ENCODE results near the gene POLR1C. TPM values are rescaled to one million over a fixed set of nuclear protein-coding genes. Genes with fewer than 3 reads are reported as not detected.

The POLR1C gene
- total RNA-seq, 1 experiment from 2014 or later = 84.6 TPM

DNA sequence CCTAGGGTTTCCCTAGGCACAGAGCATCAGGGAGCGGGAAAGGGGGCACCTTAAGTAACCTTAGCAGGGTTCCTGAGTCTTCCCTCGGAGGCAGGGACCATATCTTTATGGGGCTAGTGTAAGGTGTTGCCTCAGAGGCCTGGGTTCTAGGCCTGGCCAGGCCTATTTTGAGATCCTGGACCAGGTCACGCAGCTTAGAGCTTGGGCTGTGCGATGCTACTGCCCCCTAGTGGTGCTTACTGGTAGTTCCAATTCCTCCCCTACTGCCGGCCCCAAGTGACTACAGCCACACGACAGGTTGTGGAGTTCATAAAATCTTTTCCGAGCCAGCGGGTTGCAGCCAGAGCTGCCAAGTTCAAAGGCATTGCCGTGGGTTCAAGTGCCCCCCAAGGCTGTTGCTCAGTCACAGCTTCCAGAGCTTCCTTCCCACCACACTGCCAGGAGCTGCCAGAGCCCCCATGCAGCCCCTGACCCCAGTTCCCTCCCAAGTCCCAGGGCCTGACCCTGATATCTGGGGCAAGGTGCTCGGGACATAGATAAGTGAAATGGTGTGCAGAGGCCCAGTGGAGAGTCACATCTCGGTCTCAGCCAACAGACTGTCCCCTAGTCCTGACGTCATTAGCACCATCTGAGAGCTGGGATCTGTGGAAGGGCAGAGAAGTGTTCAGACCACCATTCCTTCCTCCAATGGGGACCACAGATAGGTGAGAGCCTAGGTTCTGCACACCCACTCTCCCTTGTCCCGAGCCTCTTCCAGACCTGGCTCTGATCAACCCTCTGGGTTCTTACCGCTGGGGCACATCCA lies 10.0 kb upstream of the POLR1C start (continued):
- TF ChIP-seq POLR2A (IDR thresholded peaks at IDR 0.05; ENCODE audit: borderline replicate concordance, extremely low read depth, insufficient read depth, insufficient read length) (no peak), SP1 (IDR thresholded peaks at IDR 0.05; ENCODE audit: low read depth) (no peak), RAD21 (IDR thresholded peaks at IDR 0.05; ENCODE audit: low read depth) (peak; percentile 91), TCF7L2 (IDR thresholded peaks at IDR 0.05; ENCODE audit: borderline replicate concordance, extremely low read depth, insufficient read depth, insufficient read length) (no peak), ZNF274 (IDR thresholded peaks at IDR 0.05; ENCODE audit: low read depth, low read length) (no peak), POLR2AphosphoS5 (IDR thresholded peaks at IDR 0.05; ENCODE audit: low read depth, low read length) (peak; percentile 66), SIN3A (IDR thresholded peaks at IDR 0.05; ENCODE audit: low read depth) (no peak)
- TF ChIP-seq, protein P1, sequence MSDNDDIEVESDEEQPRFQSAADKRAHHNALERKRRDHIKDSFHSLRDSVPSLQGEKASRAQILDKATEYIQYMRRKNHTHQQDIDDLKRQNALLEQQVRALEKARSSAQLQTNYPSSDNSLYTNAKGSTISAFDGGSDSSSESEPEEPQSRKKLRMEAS (IDR thresholded peaks at IDR 0.05) = no peak
- TF ChIP-seq, protein P2, sequence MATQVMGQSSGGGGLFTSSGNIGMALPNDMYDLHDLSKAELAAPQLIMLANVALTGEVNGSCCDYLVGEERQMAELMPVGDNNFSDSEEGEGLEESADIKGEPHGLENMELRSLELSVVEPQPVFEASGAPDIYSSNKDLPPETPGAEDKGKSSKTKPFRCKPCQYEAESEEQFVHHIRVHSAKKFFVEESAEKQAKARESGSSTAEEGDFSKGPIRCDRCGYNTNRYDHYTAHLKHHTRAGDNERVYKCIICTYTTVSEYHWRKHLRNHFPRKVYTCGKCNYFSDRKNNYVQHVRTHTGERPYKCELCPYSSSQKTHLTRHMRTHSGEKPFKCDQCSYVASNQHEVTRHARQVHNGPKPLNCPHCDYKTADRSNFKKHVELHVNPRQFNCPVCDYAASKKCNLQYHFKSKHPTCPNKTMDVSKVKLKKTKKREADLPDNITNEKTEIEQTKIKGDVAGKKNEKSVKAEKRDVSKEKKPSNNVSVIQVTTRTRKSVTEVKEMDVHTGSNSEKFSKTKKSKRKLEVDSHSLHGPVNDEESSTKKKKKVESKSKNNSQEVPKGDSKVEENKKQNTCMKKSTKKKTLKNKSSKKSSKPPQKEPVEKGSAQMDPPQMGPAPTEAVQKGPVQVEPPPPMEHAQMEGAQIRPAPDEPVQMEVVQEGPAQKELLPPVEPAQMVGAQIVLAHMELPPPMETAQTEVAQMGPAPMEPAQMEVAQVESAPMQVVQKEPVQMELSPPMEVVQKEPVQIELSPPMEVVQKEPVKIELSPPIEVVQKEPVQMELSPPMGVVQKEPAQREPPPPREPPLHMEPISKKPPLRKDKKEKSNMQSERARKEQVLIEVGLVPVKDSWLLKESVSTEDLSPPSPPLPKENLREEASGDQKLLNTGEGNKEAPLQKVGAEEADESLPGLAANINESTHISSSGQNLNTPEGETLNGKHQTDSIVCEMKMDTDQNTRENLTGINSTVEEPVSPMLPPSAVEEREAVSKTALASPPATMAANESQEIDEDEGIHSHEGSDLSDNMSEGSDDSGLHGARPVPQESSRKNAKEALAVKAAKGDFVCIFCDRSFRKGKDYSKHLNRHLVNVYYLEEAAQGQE (IDR thresholded peaks at IDR 0.05; ENCODE audit: low read depth) = no peak

Measured in HCT116 (cell line).